DMS114 treated with DMSO at 0.1 percent for 48 hours (cell line): ENCODE data around the gene ERCC6L2.

Source experiments
- DNase-seq: peaks from one replicate; lab custom pipeline; 2025; ENCODE audit not compliant: unreplicated experiment; lab: John Stamatoyannopoulos, UW

The ERCC6L2 gene

GRCh38 chr9:95864852-95865580 is 10.5 kb upstream of the ERCC6L2 start:
- no peak for DNase-seq

GRCh38 chr9:95870352-95870751 is 5.1 kb upstream of the ERCC6L2 start:
- DNase-seq, result no peak

- no peak for DNase-seq
Measured at GRCh38 chr9:95870906-95871305, 4.6 kb upstream of the ERCC6L2 start.

GRCh38 chr9:95874303-95874988 is 1.0 kb upstream of the ERCC6L2 start:
- no peak for DNase-seq

- no peak for DNase-seq
Measured at GRCh38 chr9:95874989-95875304, 544 bp upstream of the ERCC6L2 start.

- no peak for DNase-seq
Measured at GRCh38 chr9:95876138-95876444, 600 bp downstream of the ERCC6L2 start.

GRCh38 chr9:95876595-95876994 is 1.1 kb downstream of the ERCC6L2 start:
- DNase-seq, result no peak

- no peak for DNase-seq
Measured at GRCh38 chr9:95877984-95878383, 2.5 kb downstream of the ERCC6L2 start.

- no peak for DNase-seq
Measured at GRCh38 chr9:95879591-95879990, 4.1 kb downstream of the ERCC6L2 start.

- no peak for DNase-seq
Measured at GRCh38 chr9:95880021-95880690, 4.7 kb downstream of the ERCC6L2 start.

- no peak for DNase-seq
Measured at GRCh38 chr9:95887926-95888497, 12.5 kb downstream of the ERCC6L2 start.

GRCh38 chr9:95890594-95890993 is 15.1 kb downstream of the ERCC6L2 start:
- DNase-seq, result no peak

GRCh38 chr9:95891067-95891671 is 15.7 kb downstream of the ERCC6L2 start:
- no peak for DNase-seq

- DNase-seq, result no peak
Measured at GRCh38 chr9:95892690-95893089, 17.2 kb downstream of the ERCC6L2 start.

- no peak for DNase-seq
Measured at GRCh38 chr9:95896580-95896979, 21.1 kb downstream of the ERCC6L2 start.

GRCh38 chr9:95901506-95901905 is 26.0 kb downstream of the ERCC6L2 start:
- DNase-seq, result no peak

- no peak for DNase-seq
Measured at GRCh38 chr9:95903398-95903797, 27.9 kb downstream of the ERCC6L2 start.

- DNase-seq, result no peak
Measured at GRCh38 chr9:95907794-95908193, 32.3 kb downstream of the ERCC6L2 start.

- DNase-seq, result no peak
Measured at GRCh38 chr9:95910023-95910707, 34.7 kb downstream of the ERCC6L2 start.

- DNase-seq, result no peak
Measured at GRCh38 chr9:95910770-95911340, 35.4 kb downstream of the ERCC6L2 start.

- DNase-seq, result no peak
Measured at GRCh38 chr9:95912773-95913172, 37.3 kb downstream of the ERCC6L2 start.
